Measurements from ENCODE around the gene TMEM154.

GRCh38 chr4:152708796-152709195 is 29.0 kb upstream of the TMEM154 start:
- TF ChIP-seq CTCF (IDR thresholded peaks at IDR 0.05) (no peak), POLR2A (IDR thresholded peaks at IDR 0.05) (no peak), EP300 (IDR thresholded peaks at IDR 0.05) (no peak)
